ENCODE measurements around the gene SYMPK. TPM values are rescaled to one million over a fixed set of nuclear protein-coding genes. Genes with fewer than 3 reads are reported as not detected.

Gene SYMPK
- total RNA-seq, 2 experiments from 2014 or later, result 96.9 to 97.4 TPM

GRCh38 chr19:45883881-45884681 is 21.1 kb upstream of the SYMPK start:
- H3K36me3 Mint-ChIP-seq (ENCODE audit: low read depth), result peaks cover 6% of the 10 kb centered on the region
- no peaks in the 10 kb centered on the region for H3K9me3 Mint-ChIP-seq
- H3K27ac Mint-ChIP-seq, result no peak overlapping the region
- intact Hi-C loops (cut with micrococcal nuclease), result loop anchor here (1.0 to 10.0 kb wide), 3 partner anchors 20 to 461 kb away; partner anchors contain the start of genes FOXA3 and PPP5C
- peaks cover 3% of the 10 kb centered on the region for H3K27me3 Mint-ChIP-seq (ENCODE audit: low read depth)
- peaks cover 32% of the 10 kb centered on the region for H3K4me1 Mint-ChIP-seq (ENCODE audit: low read depth)
- DNase-seq, result no peak
- no peak overlapping the region for H3K4me3 Mint-ChIP-seq
- CTCF ChIA-PET, result interaction anchor here (1.1 to 6.4 kb wide), 4 partner anchors 10 to 68 kb away, joined by 5 to 84 read pairs (median 5); partner anchors contain the start of genes FOXA3 and SYMPK

- DNase-seq, result no peak
- intact Hi-C loops (cut with micrococcal nuclease), result loop anchor here (1.0 to 10.0 kb wide), 3 partner anchors 19 to 461 kb away; partner anchors contain the start of genes FOXA3 and PPP5C
- Mint-ChIP-seq H3K36me3 (ENCODE audit: low read depth) (peaks cover 6% of the 10 kb centered on the region), H3K27ac (peak overlapping the region; percentile 39), H3K4me3 (peak overlapping the region; percentile 66), H3K4me1 (ENCODE audit: low read depth) (peaks cover 32% of the 10 kb centered on the region), H3K27me3 (ENCODE audit: low read depth) (peaks cover 6% of the 10 kb centered on the region), H3K9me3 (no peaks in the 10 kb centered on the region)
- CTCF ChIA-PET, result interaction anchor here (1.1 to 6.4 kb wide), 5 partner anchors 10 to 61 kb away, joined by 5 to 84 read pairs (median 5); partner anchors contain the start of genes FOXA3, MYPOP and SYMPK
Observed at GRCh38 chr19:45883586-45883880, 20.6 kb upstream of the SYMPK start.

- DNase-seq, result peak; percentile 92
- Mint-ChIP-seq H3K27me3 (ENCODE audit: low read depth) (peaks cover 8% of the 10 kb centered on the region), H3K9me3 (no peaks in the 10 kb centered on the region), H3K27ac (peak overlapping the region; percentile 39), H3K4me1 (ENCODE audit: low read depth) (peaks cover 32% of the 10 kb centered on the region), H3K36me3 (ENCODE audit: low read depth) (peaks cover 6% of the 10 kb centered on the region), H3K4me3 (peak overlapping the region; percentile 66)
- intact Hi-C loops (cut with micrococcal nuclease), result loop anchor here (1.0 to 10.0 kb wide), 3 partner anchors 19 to 462 kb away; partner anchors contain the start of genes FOXA3 and PPP5C
- CTCF ChIA-PET, result interaction anchor here (0.6 to 6.4 kb wide), 18 partner anchors 9 to 145 kb away, joined by 3 to 84 read pairs (median 4); partner anchors contain the start of genes FOXA3, MYPOP and SYMPK
Observed at GRCh38 chr19:45882652-45883585, 20.0 kb upstream of the SYMPK start.

GRCh38 chr19:45881909-45882528 is 19.1 kb upstream of the SYMPK start:
- H3K27ac Mint-ChIP-seq, result no peak overlapping the region
- H3K36me3 Mint-ChIP-seq (ENCODE audit: low read depth), result peaks cover 6% of the 10 kb centered on the region
- intact Hi-C loops (cut with micrococcal nuclease), result loop anchor here (10.0 kb wide), 1 partner anchor 463 kb away; the partner anchor contains the start of gene PPP5C
- CTCF ChIA-PET, result interaction anchor here (0.6 to 6.4 kb wide), 16 partner anchors 10 to 733 kb away, joined by 3 to 84 read pairs (median 4); partner anchors contain the start of genes FOXA3, MYPOP and SYMPK
- DNase-seq, result no peak
- no peak overlapping the region for H3K4me3 Mint-ChIP-seq
- no peaks in the 10 kb centered on the region for H3K9me3 Mint-ChIP-seq
- peaks cover 35% of the 10 kb centered on the region for H3K4me1 Mint-ChIP-seq (ENCODE audit: low read depth)
- H3K27me3 Mint-ChIP-seq (ENCODE audit: low read depth), result peaks cover 14% of the 10 kb centered on the region

- no peaks in the 10 kb centered on the region for H3K9me3 Mint-ChIP-seq
- H3K4me3 Mint-ChIP-seq, result no peak overlapping the region
- H3K36me3 Mint-ChIP-seq (ENCODE audit: low read depth), result peaks cover 6% of the 10 kb centered on the region
- H3K4me1 Mint-ChIP-seq (ENCODE audit: low read depth), result peaks cover 37% of the 10 kb centered on the region
- peak; percentile 37 for DNase-seq
- intact Hi-C loops (cut with micrococcal nuclease), result loop anchor here (10.0 kb wide), 1 partner anchor 464 kb away; the partner anchor contains the start of gene PPP5C
- CTCF ChIA-PET, result interaction anchor here (0.6 to 6.4 kb wide), 11 partner anchors 11 to 733 kb away, joined by 3 to 84 read pairs (median 4); partner anchors contain the start of genes FOXA3 and SYMPK
- H3K27ac Mint-ChIP-seq, result peak overlapping the region; percentile 13
- peaks cover 16% of the 10 kb centered on the region for H3K27me3 Mint-ChIP-seq (ENCODE audit: low read depth)
Observed at GRCh38 chr19:45881082-45881908, 18.3 kb upstream of the SYMPK start.

- Mint-ChIP-seq H3K4me1 (ENCODE audit: low read depth) (peaks cover 40% of the 10 kb centered on the region), H3K4me3 (no peak overlapping the region), H3K36me3 (ENCODE audit: low read depth) (peaks cover 6% of the 10 kb centered on the region), H3K9me3 (no peaks in the 10 kb centered on the region), H3K27ac (no peak overlapping the region), H3K27me3 (ENCODE audit: low read depth) (peaks cover 24% of the 10 kb centered on the region)
- DNase-seq, result no peak
- CTCF ChIA-PET, result interaction anchor here (1.2 to 3.7 kb wide), 2 partner anchors 10 to 63 kb away, joined by 4 to 17 read pairs; no protein-coding TSS in a partner anchor
- intact Hi-C loops (cut with micrococcal nuclease), result loop anchor here (10.0 kb wide), 1 partner anchor 465 kb away; the partner anchor contains the start of gene PPP5C
Observed at GRCh38 chr19:45879971-45880370, 17.0 kb upstream of the SYMPK start.

GRCh38 chr19:45879055-45879454 is 16.1 kb upstream of the SYMPK start:
- intact Hi-C loops (cut with micrococcal nuclease), result no loop called here
- no peak overlapping the region for H3K27ac Mint-ChIP-seq
- H3K27me3 Mint-ChIP-seq (ENCODE audit: low read depth), result peaks cover 25% of the 10 kb centered on the region
- no peaks in the 10 kb centered on the region for H3K9me3 Mint-ChIP-seq
- CTCF ChIA-PET, result interaction anchor here (0.8 kb wide), 1 partner anchor 15 kb away, joined by 3 read pairs; the partner anchor contains the start of gene FOXA3
- H3K4me3 Mint-ChIP-seq, result no peak overlapping the region
- DNase-seq, result no peak
- H3K36me3 Mint-ChIP-seq (ENCODE audit: low read depth), result peaks cover 4% of the 10 kb centered on the region
- H3K4me1 Mint-ChIP-seq (ENCODE audit: low read depth), result peaks cover 36% of the 10 kb centered on the region

- Mint-ChIP-seq H3K9me3 (no peaks in the 10 kb centered on the region), H3K27ac (no peak overlapping the region), H3K36me3 (ENCODE audit: low read depth) (peaks cover 2% of the 10 kb centered on the region), H3K27me3 (ENCODE audit: low read depth) (peaks cover 28% of the 10 kb centered on the region), H3K4me1 (ENCODE audit: low read depth) (peaks cover 29% of the 10 kb centered on the region), H3K4me3 (no peak overlapping the region)
- CTCF ChIA-PET, result interaction anchor here (0.8 kb wide), 1 partner anchor 14 kb away, joined by 3 read pairs; the partner anchor contains the start of gene FOXA3
- DNase-seq, result peak; percentile 49
- intact Hi-C loops (cut with micrococcal nuclease), result no loop called here
Observed at GRCh38 chr19:45878043-45878794, 15.3 kb upstream of the SYMPK start.

- H3K4me1 Mint-ChIP-seq (ENCODE audit: low read depth), result peaks cover 19% of the 10 kb centered on the region
- peaks cover 28% of the 10 kb centered on the region for H3K27me3 Mint-ChIP-seq (ENCODE audit: low read depth)
- H3K4me3 Mint-ChIP-seq, result peak overlapping the region; percentile 0
- intact Hi-C loops (cut with micrococcal nuclease), result loop anchor here (1.0 kb wide), 1 partner anchor 13 kb away; the partner anchor contains the start of gene SYMPK
- no peaks in the 10 kb centered on the region for H3K36me3 Mint-ChIP-seq (ENCODE audit: low read depth)
- H3K27ac Mint-ChIP-seq, result peak overlapping the region; percentile 28
- no peaks in the 10 kb centered on the region for H3K9me3 Mint-ChIP-seq
- peak; percentile 80 for DNase-seq
- CTCF ChIA-PET, result interaction anchor here (0.7 kb wide), 1 partner anchor 165 kb away, joined by 3 read pairs; no protein-coding TSS in a partner anchor
Observed at GRCh38 chr19:45876411-45877197, 13.7 kb upstream of the SYMPK start.

GRCh38 chr19:45876161-45876410 is 13.1 kb upstream of the SYMPK start:
- H3K27ac Mint-ChIP-seq, result no peak overlapping the region
- intact Hi-C loops (cut with micrococcal nuclease), result loop anchor here (1.0 kb wide), 1 partner anchor 13 kb away; the partner anchor contains the start of gene SYMPK
- CTCF ChIA-PET, result interaction anchor here (0.7 kb wide), 1 partner anchor 166 kb away, joined by 3 read pairs; no protein-coding TSS in a partner anchor
- H3K36me3 Mint-ChIP-seq (ENCODE audit: low read depth), result no peaks in the 10 kb centered on the region
- no peak for DNase-seq
- H3K4me3 Mint-ChIP-seq, result peak overlapping the region; percentile 0
- H3K9me3 Mint-ChIP-seq, result no peaks in the 10 kb centered on the region
- H3K4me1 Mint-ChIP-seq (ENCODE audit: low read depth), result peaks cover 14% of the 10 kb centered on the region
- H3K27me3 Mint-ChIP-seq (ENCODE audit: low read depth), result peaks cover 28% of the 10 kb centered on the region

All from activated naive CD4-positive, alpha-beta T cell treated with anti-CD3 and anti-CD28 coated beads for 36 hours (primary cell).